IMR-90 (cell line): ENCODE data around the gene ZNF358. TPM values are rescaled to one million over a fixed set of nuclear protein-coding genes. Genes with fewer than 3 reads are reported as not detected.

Experiments used
- ATAC-seq: fragments of 200-7000 bp; cut with Tn5 transposase; 2 replicates; pipeline ENCODE4 v1.9.1; 2020; ENCODE audit warnings: low read depth, mild to moderate bottlenecking, moderate library complexity
- BruUV-seq: library from RNA; stranded (reverse); fragments of 400-500 nt; replicated peaks from 2 replicates; lab custom pipeline; 2021; lab: Mats Ljungman, UMichigan
- CTCF ChIA-PET: fragments of 300-600 bp; formaldehyde crosslinking; extraction: SDS; loops from one replicate; lab custom pipeline; 2021; ENCODE audit warnings: antibody characterized with exemption; lab: Yijun Ruan, JAX
- POLR2A ChIA-PET: fragments of 300-600 bp; sonication (Branson Sonifier 250); formaldehyde crosslinking; loops from one replicate; lab custom pipeline; 2022; ENCODE audit warnings: antibody characterized with exemption; ENCODE audit not compliant: unreplicated experiment; lab: Charles Lee
- DNase-seq: peaks from one replicate; pipeline ENCODE4 v3.0.0; 2013
- H2AFZ ChIP-seq: replicated peaks from 2 replicates; pipeline ENCODE3; 2013; ENCODE audit warnings: low read length, mild to moderate bottlenecking; ENCODE audit not compliant: poor library complexity
- H2AK5ac ChIP-seq: 2 replicates; pipeline ENCODE4 v1.6.1; 2013; ENCODE audit warnings: low read depth, low read length, inconsistent platforms
- H2AK9ac ChIP-seq: replicated peaks from 2 replicates; pipeline ENCODE3; 2013; ENCODE audit warnings: mild to moderate bottlenecking, low read depth, low read length, moderate library complexity; ENCODE audit not compliant: poor library complexity
- H2BK120ac ChIP-seq: 2 replicates; pipeline ENCODE4 v1.6.1; 2013; ENCODE audit warnings: low read depth, low read length, inconsistent platforms
- H2BK15ac ChIP-seq: 3 replicates; pipeline ENCODE4 v1.6.1; 2013; ENCODE audit warnings: low read depth, low read length, inconsistent platforms
- H2BK20ac ChIP-seq: 2 replicates; pipeline ENCODE4 v1.6.1; 2013; ENCODE audit warnings: low read depth, mild to moderate bottlenecking, inconsistent platforms, low read length, moderate library complexity
- H2BK5ac ChIP-seq: 2 replicates; pipeline ENCODE4 v1.6.1; 2013; ENCODE audit warnings: mild to moderate bottlenecking, low read depth, low read length, inconsistent platforms; ENCODE audit not compliant: poor library complexity, severe bottlenecking
- H3K14ac ChIP-seq: replicated peaks from 2 replicates; pipeline ENCODE4 v1.6.1; 2013; ENCODE audit warnings: low read depth, low read length, inconsistent platforms
- H3K18ac ChIP-seq: 2 replicates; pipeline ENCODE4 v1.6.1; 2013; ENCODE audit warnings: low read depth, low read length, control low read depth
- H3K23ac ChIP-seq: 2 replicates; pipeline ENCODE4 v1.6.1; 2013; ENCODE audit warnings: low read depth, low read length, inconsistent platforms
- H3K27ac ChIP-seq: 2 replicates; pipeline ENCODE4 v1.5.1; 2013; ENCODE audit warnings: mild to moderate bottlenecking, control low read depth, low read length; ENCODE audit not compliant: insufficient read depth
- H3K27me3 ChIP-seq: 2 replicates; pipeline ENCODE4 v1.6.1; 2013; ENCODE audit warnings: low read length; ENCODE audit not compliant: control insufficient read depth, insufficient read depth
- H3K36me3 ChIP-seq: 2 replicates; pipeline ENCODE4 v1.6.1; 2013; ENCODE audit warnings: low read length, mixed read lengths; ENCODE audit not compliant: control insufficient read depth, insufficient read depth
- H3K4ac ChIP-seq: 2 replicates; pipeline ENCODE4 v1.6.1; 2013; ENCODE audit warnings: low read depth, low read length, inconsistent platforms
- H3K4me1 ChIP-seq: 2 replicates; pipeline ENCODE4 v1.6.1; 2013; ENCODE audit warnings: low read length, mixed read lengths; ENCODE audit not compliant: control insufficient read depth, insufficient read depth
- H3K4me2 ChIP-seq: 2 replicates; pipeline ENCODE4 v1.6.1; 2013; ENCODE audit warnings: low read depth, mild to moderate bottlenecking, control low read depth, low read length, moderate library complexity
- H3K4me3 ChIP-seq: 2 replicates; pipeline ENCODE4 v1.5.1; 2013; ENCODE audit warnings: low read depth, mild to moderate bottlenecking, control low read depth, low read length, moderate library complexity; ENCODE audit not compliant: insufficient read depth
- H3K56ac ChIP-seq: 2 replicates; pipeline ENCODE4 v1.6.1; 2013; ENCODE audit warnings: low read length, inconsistent platforms; ENCODE audit not compliant: insufficient read depth; ENCODE audit errors: extremely low read depth
- H3K79me1 ChIP-seq, 2 experiments: 2 replicates each; pipeline ENCODE4 v1.6.1; 2013; ENCODE audit warnings: low read length in 2 of 2, inconsistent platforms in 1 of 2, low read depth in 1 of 2
- H3K9ac ChIP-seq: 2 replicates; pipeline ENCODE4 v1.6.1; 2013; ENCODE audit warnings: low read depth, low read length, control low read depth
- H3K9me1 ChIP-seq: 2 replicates; pipeline ENCODE4 v1.6.1; 2013; ENCODE audit warnings: low read length, inconsistent platforms; ENCODE audit not compliant: insufficient read depth
- H3K9me3 ChIP-seq: 2 replicates; pipeline ENCODE4 v1.6.1; 2013; ENCODE audit warnings: low read length; ENCODE audit not compliant: control insufficient read depth, insufficient read depth
- H4K20me1 ChIP-seq: 2 replicates; pipeline ENCODE4 v1.6.1; 2013; ENCODE audit warnings: low read length, inconsistent platforms; ENCODE audit not compliant: insufficient read depth
- H4K5ac ChIP-seq: 2 replicates; pipeline ENCODE4 v1.6.1; 2013; ENCODE audit warnings: mild to moderate bottlenecking, low read depth, low read length, control low read depth
- H4K8ac ChIP-seq, 2 experiments: 2 replicates each; pipeline ENCODE4 v1.6.1; 2013; ENCODE audit warnings: low read depth in 2 of 2, low read length in 2 of 2, control low read depth in 1 of 2, inconsistent platforms in 1 of 2
- H4K91ac ChIP-seq: 2 replicates; pipeline ENCODE4 v1.6.1; 2013; ENCODE audit warnings: low read depth, low read length, inconsistent platforms; ENCODE audit not compliant: insufficient read depth
- BHLHE40 ChIP-seq: fragments of 150-350 bp; IDR thresholded peaks from 2 replicates; pipeline ENCODE4 v1.6.1; 2016; ENCODE audit warnings: mild to moderate bottlenecking, low read depth, low read length
- USF2 ChIP-seq: fragments of 150-350 bp; IDR thresholded peaks from 2 replicates; pipeline ENCODE4 v1.6.1; 2017; ENCODE audit warnings: mild to moderate bottlenecking, antibody characterized with exemption, low read length, low read depth
- WGBS, 2 experiments: methylation state at CpG; one replicate each; pipeline versions ENCODE4 v1.1.5 to v1.1.7; 2013; ENCODE audit warnings: missing lambda C conversion rate in 2 of 2; ENCODE audit not compliant: insufficient read length in 1 of 2; ENCODE audit errors: extremely low coverage in 2 of 2; 5-methylcytosine and 5-hydroxymethylcytosine counted together
- dilution Hi-C: fragments of 300-500 bp; cut with HindIII; formaldehyde crosslinking; loops from one replicate; pipeline ENCODE4 v1.14.3; 2018; ENCODE audit warnings: low sequenced_read_pairs; ENCODE audit not compliant: unreplicated experiment
- in situ Hi-C: fragments of 300-500 bp; cut with MboI; formaldehyde crosslinking; loops from 3 replicates; pipeline ENCODE4 v1.14.3; 2019; ENCODE audit warnings: low sequenced_read_pairs, inconsistent platforms, mixed read lengths
- intact Hi-C: fragments of 100-400 bp; cut with micrococcal nuclease; formaldehyde crosslinking; loops from 2 replicates; pipeline ENCODE4 v1.10.0; 2022
- polyA plus RNA-seq, 3 experiments: library from polyadenylated mRNA; depleted of rRNA; stranded (reverse); fragments of >200 nt; gene quantifications; 2 replicates each; pipeline ENCODE4 v1.2.3, GENCODE V29; 2012; ENCODE audit warnings: low replicate concordance in 1 of 3
- total RNA-seq: library from RNA; depleted of rRNA; stranded (reverse); fragments of >200 nt; gene quantifications from 2 replicates; pipeline ENCODE4 v1.2.3, GENCODE V29; 2012

Gene ZNF358
- total and polyA plus RNA-seq, 2 of the 4 experiments (the other 2 are of a cell fraction): 5.4 to 30.7 TPM

DNA sequence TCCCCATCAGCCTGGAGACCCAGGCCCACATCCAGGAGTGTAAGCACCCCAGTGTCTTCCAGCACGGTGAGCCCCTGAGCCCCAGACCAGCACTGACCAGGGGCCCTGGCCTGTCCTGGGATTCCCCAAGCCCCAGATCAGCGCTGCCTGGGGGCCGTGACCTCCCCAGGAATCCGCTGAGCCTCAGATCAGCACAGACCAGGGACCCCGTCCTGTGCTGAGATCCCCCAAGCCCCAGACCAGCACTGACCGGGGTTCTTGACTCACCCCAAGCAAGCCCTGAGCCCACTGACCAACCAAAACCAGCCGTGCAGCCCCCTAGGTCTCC is 12.3 kb downstream of the ZNF358 start:
- peaks cover 3% of the 10 kb centered on the region for H3K9me1 ChIP-seq
- peaks cover 2% of the 10 kb centered on the region for H3K4me1 ChIP-seq
- no peak overlapping the region for H3K14ac ChIP-seq
- H3K9ac ChIP-seq: no peak overlapping the region
- H4K91ac ChIP-seq: no peak overlapping the region
- no peaks in the 10 kb centered on the region for H4K20me1 ChIP-seq
- ChIA-PET POLR2A (no interaction called here), CTCF (no interaction called here)
- H3K27ac ChIP-seq: no peak overlapping the region
- no peak for TF ChIP-seq BHLHE40
- TF ChIP-seq USF2: no peak
- DNase-seq (no peak), ATAC-seq (no peak)
- no peak overlapping the region for H2BK20ac ChIP-seq
- WGBS, 2 experiments: 98% methylated on average over 6 of the region's 7 CpGs; no CpG with 5 or more reads in 1 of the 2 experiments
- H3K79me1 ChIP-seq: peaks cover 4 to 16% of the 10 kb centered on the region in 2 experiments
- H3K56ac ChIP-seq: no peak overlapping the region
- in situ Hi-C loops: no loop called here
- H4K5ac ChIP-seq: no peak overlapping the region
- no peak overlapping the region for H3K18ac ChIP-seq
- intact Hi-C loops: no loop called here
- H3K23ac ChIP-seq: no peak overlapping the region
- no peak overlapping the region for H2AK5ac ChIP-seq
- no peak overlapping the region for H4K8ac ChIP-seq
- H2AK9ac ChIP-seq: no peak overlapping the region
- H3K27me3 ChIP-seq: no peaks in the 10 kb centered on the region
- peaks cover 15% of the 10 kb centered on the region for H3K36me3 ChIP-seq
- H2AFZ ChIP-seq: no peak overlapping the region
- no TSS peak for BruUV-seq
- H3K9me3 ChIP-seq: no peaks in the 10 kb centered on the region
- no peak overlapping the region for H2BK15ac ChIP-seq
- H3K4me3 ChIP-seq: no peak overlapping the region
- H2BK120ac ChIP-seq: no peak overlapping the region
- no peak overlapping the region for H2BK5ac ChIP-seq
- no peak overlapping the region for H3K4me2 ChIP-seq
- no peak overlapping the region for H3K4ac ChIP-seq
- dilution Hi-C loops: no loop called here
